Gastroesophageal sphincter (tissue), 2 donors: ENCODE measurements around the gene SPOP.

Source experiments
- POLR2A ChIP-seq, 2 donors: fragments of 450-650 bp; IDR thresholded peaks; one replicate each; pipeline ENCODE4 v1.6.1; 2017; ENCODE audit warnings: antibody characterized with exemption in 2 of 2, mild to moderate bottlenecking in 2 of 2, moderate library complexity in 1 of 2
- POLR2AphosphoS5 ChIP-seq: sonication (generic); formaldehyde crosslinking; IDR thresholded peaks from one replicate; pipeline ENCODE4 v1.6.1; 2017; ENCODE audit warnings: antibody characterized with exemption

DNA sequence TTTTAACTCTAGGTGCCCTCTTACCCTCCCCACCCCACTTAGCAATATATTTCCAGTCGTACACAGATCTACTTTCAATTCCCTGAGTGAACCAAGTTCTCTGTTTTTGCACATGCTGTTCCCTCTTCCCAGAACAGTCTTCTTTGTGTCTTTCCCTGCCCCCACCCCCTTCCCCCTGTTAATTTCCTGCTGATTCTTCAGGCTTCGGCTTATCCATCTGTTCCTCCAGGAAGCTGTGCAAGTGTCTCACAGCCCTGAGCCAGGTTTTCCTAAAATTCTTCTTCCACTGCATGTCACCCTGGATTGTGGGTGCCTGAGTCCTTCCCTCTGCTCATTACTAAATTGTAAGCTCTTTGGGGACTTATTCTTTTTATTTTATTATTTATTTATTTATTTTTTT is 12.4 kb upstream of the SPOP start:
- TF ChIP-seq POLR2AphosphoS5 (no peak), POLR2A (IDR thresholded peaks at IDR 0.05) (no peak)
